ENCODE results near the gene CFAP68. TPM values are rescaled to one million over a fixed set of nuclear protein-coding genes. Genes with fewer than 3 reads are reported as not detected.

Gene CFAP68, protein sequence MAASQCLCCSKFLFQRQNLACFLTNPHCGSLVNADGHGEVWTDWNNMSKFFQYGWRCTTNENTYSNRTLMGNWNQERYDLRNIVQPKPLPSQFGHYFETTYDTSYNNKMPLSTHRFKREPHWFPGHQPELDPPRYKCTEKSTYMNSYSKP
- 16.4 and 29.9 TPM in 2 replicates for total RNA-seq

DNA sequence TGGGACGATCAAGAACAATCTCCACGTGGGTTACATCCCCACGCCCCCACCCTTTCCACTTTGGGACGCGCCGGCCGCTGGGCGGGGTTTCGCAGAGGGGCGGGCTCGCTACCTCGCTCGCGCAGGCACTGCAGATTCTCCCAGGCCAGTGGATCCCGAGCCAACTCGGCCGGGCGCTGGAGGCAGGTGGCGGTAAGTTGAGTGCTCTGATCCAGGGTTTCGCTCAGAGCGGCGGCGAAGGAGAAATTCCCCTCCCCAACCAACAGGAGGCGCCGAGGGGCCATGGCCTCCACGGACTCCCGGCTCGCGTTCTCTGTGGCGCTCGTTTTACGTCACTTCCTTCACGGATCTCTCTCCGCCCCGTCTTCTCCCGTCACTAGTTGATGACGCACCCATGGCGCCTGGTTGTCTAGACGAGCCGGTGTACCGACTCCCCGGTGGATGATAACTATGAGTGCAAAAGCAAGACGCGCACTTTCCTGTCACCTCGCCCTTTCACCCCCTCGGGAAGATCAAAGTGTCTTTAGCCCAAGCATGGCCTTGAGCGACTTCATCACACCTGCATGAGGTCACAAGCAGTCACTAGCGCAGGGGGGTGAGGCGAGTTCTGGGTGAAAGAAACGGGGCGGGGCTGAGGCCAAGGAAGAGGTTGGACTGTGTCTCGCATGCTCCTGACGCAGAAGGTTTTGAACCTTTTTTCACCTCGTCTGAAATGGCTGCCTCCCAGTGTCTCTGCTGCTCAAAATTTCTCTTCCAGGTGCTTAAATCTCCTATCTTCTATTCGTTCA is at the start of gene CFAP68, which contains the start of gene FDXACB1:
Gene CFAP68, plus strand, starts transcription at position 693 of the 788 bp plus-strand sequence. Its CDS starts 20 bp downstream, at position 713.
Gene FDXACB1, minus strand, starts transcription at position 317 of the 788 bp plus-strand sequence. Its CDS starts 33 bp downstream, at position 284.

DNA sequence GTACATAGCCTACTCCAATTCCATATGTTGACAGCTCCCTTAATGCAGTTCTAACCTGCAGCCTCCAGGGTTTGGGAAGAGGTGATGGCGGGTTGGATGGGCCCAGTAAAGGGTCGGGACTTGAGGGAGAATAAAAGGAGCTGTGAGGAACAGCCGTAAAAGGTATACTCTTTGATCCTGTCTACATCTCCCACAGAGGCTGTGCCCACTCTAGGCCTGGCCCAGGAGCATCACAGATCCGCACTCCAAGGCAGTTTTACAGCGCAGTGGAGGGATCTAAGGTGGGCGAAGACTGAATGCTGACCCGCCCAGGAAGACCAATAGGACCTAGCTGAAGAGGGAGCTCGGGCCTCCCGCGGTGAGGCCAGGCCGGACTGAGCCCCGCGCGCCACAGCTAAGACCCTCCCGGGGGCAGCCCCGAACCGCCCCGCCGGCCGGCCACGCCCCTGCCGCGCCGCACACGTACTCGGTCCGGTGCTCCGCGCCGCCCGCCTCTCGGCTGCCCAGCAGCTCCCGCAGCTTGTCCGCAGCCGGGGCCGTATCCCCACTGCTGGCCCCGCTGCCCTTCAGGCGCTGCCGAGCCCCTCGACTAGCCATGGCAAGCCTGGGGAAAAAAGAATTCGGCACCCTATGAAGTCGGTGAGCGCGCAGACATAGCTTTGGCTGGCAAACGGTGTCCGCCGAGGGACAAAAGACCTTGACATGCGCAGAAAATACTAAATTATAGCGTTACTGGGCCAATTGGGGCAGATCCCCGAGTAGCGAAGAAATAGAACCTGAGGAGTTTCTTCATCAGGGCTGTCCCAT is 8.3 kb upstream of the CFAP68 start, which contains the start of gene ALG9:
Gene ALG9, minus strand, starts transcription at position 696 of the 807 bp plus-strand sequence. Its CDS starts 99 bp downstream, at position 597.

DNA sequence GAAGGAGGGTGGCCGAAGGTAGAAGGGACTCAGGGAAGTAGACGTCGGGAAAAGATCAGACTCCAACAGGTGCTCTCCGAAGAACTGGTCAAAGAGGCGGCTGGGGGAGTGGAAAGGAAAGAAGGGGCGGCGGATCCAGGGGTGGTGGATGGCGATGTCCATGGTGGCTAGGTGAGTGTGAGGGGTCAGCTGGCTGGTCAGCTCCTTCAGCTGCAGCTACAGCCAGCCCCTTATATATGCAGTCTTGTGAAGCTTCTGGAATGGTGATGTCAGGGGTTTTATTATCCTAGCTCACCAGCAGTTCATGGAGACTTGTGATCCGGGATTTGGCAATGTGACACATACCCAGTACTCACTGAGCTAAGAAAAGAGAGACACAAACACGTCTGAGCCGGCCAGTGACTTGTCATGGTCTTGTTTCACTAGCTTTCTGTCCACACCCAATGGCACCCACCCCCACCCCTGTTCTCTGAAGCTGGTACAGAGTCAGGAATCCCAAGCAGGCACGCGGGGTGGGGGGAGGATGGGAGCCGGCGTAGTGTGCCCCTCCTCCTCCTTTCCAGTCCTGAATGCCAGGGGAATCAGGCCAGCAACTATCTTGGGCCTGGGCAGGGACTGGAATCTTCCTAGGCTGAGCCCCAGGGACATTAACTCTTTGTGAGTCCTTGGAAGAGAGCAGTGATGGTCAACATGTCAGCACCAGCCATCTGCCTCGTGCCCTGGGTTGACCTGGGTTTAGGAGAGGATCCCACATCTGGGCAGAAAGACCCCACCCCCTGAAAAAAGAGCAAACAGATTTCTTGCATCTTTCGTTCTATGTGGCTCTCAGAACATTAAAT is 32.4 kb downstream of the CFAP68 start, which contains the start of gene CRYAB:
Gene CRYAB, minus strand, starts transcription at position 208 of the 839 bp plus-strand sequence. Its CDS starts 46 bp downstream, at position 162.

DNA sequence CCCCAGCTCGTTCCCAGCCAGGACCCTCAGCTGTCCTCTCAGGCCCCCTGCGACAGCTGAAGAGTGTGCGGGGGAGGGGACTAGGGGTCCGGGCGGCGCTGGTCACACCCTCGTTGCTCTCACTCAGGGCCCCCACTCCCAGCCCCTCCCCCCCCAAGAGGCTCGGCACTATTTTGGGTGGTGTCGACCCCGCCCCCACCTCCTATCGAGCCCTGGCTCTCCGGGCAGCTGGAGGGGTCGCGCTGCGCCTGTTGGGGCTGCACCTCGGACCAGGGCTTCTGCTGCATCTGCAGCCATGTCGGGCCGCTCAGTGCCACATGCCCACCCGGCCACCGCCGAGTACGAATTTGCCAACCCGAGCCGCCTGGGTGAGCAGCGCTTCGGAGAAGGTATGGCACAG is 33.2 kb downstream of the CFAP68 start, which contains the start of gene HSPB2:
Gene HSPB2, plus strand, starts transcription at position 200 of the 400 bp plus-strand sequence. Its CDS starts 96 bp downstream, at position 296.

DNA sequence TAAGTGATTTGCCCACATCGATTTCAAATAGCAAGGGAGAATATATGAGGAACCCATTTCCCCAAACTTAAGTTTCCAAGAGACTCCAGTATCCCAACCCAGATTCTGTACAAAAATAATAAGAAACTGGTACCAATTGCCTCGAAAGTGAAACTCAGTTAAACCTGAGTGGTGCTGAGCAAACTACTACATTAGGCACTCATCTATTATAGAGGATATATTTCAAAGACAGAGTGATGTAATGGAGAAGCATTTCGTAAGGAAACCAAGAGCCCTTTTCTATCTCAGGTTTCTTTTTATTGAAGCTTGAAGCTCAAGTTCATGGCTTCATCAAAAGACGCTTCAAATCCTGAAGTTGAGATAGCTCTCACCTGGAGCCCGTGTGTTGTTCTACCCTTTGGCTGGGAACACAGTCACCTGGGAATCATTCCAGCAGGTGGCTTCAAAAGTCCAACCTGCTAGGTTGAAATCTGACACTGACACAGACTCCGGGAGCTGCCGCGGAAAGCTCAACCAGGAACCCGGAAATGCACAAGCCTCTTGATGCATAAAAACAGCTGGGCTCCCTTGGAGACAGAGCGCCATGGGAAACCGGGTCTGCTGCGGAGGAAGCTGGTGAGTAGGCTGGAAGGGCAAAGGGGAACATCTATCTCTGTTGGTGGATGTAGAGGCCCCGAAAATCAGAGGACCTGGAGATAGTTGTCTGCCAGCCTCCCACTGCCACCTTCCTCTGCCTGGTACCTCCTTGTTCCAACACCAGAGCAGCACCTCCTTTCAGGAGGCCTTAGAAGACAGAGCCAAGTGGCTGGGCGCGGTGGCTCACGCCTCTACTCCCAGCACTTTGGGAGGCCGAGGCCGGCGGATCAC is 39.3 kb downstream of the CFAP68 start, which contains the start of gene C11orf52:
Gene C11orf52, plus strand, starts transcription at position 524 of the 867 bp plus-strand sequence. Its CDS starts 60 bp downstream, at position 584.

Other genes starting within 250 kb of the CFAP68 start
- gene PPP2R1B, start 113.2 kb upstream of the CFAP68 start, total RNA-seq = 22.6 and 27.9 TPM in 2 replicates
- gene ALG9, start 8.0 kb upstream of the CFAP68 start, total RNA-seq = 26.5 and 30.0 TPM in 2 replicates
- 3.0 and 6.0 TPM in 2 replicates for gene FDXACB1, start 376 bp upstream of the CFAP68 start, total RNA-seq
- gene CRYAB, start 32.2 kb downstream of the CFAP68 start, total RNA-seq = 2.8 and 6.6 TPM in 2 replicates
- gene HSPB2, start 33.2 kb downstream of the CFAP68 start, total RNA-seq = not detected in 2 replicates
- 1.2 TPM in 1 of 2 replicates, not detected in the other for gene C11orf52, start 39.4 kb downstream of the CFAP68 start, total RNA-seq
- 7.3 and 7.8 TPM in 2 replicates for gene DIXDC1, start 57.8 kb downstream of the CFAP68 start, total RNA-seq
- 33.7 and 38.3 TPM in 2 replicates for gene DLAT, start 145.9 kb downstream of the CFAP68 start, total RNA-seq
- gene PIH1D2, start 194.5 kb downstream of the CFAP68 start, total RNA-seq = 0.39 and 1.3 TPM in 2 replicates
- 11.1 and 14.9 TPM in 2 replicates for gene NKAPD1, start 194.8 kb downstream of the CFAP68 start, total RNA-seq
- 30.9 and 42.5 TPM in 2 replicates for gene TIMM8B, start 207.2 kb downstream of the CFAP68 start, total RNA-seq
- 86.8 and 103 TPM in 2 replicates for gene SDHD, start 207.3 kb downstream of the CFAP68 start, total RNA-seq

Measured in hair follicular keratinocyte (primary cell).